Endothelial cell of umbilical vein (primary cell): ENCODE data around the gene IFRD2. TPM values are rescaled to one million over a fixed set of nuclear protein-coding genes. Genes with fewer than 3 reads are reported as not detected.

ENCODE experiments used
- BruUV-seq: library from RNA; stranded (reverse); fragments of 400-500 nt; replicated peaks from 2 replicates; lab custom pipeline; 2021; lab: Mats Ljungman, UMichigan
- CTCF ChIA-PET: fragments of 300-600, 350-600 bp; sonication (Branson Sonifier 250); formaldehyde crosslinking; loops from one replicate; lab custom pipeline; 2021; ENCODE audit warnings: antibody characterized with exemption, inconsistent platforms; lab: Charles Lee
- POLR2A ChIA-PET: fragments of 300-600, 350-600 bp; sonication (Branson Sonifier 250); formaldehyde crosslinking; loops from one replicate; lab custom pipeline; 2021; ENCODE audit warnings: antibody characterized with exemption, inconsistent platforms; lab: Charles Lee
- DNase-seq: peaks from one replicate; pipeline ENCODE4 v3.0.0-alpha.2; 2011; ENCODE audit warnings: low read depth, low spot score
- FAIRE-seq: peaks from 2 replicates; lab custom pipeline; 2011; peaks lifted over from hg19 to GRCh38; lab: Jason Lieb, UNC
- H2AFZ ChIP-seq: 2 replicates; pipeline ENCODE4 v1.6.0; 2012; ENCODE audit warnings: low read depth, low read length, control low read depth, inconsistent platforms
- H3K27ac ChIP-seq: 2 replicates; pipeline ENCODE4 v1.5.1; 2011; ENCODE audit warnings: low read depth, mild to moderate bottlenecking, control low read depth, low read length, moderate library complexity; ENCODE audit not compliant: insufficient read depth
- H3K27me3 ChIP-seq, 2 experiments: 2 replicates each; pipeline versions ENCODE4 v1.6.0 to v1.6.1; 2011; ENCODE audit warnings: low read length in 2 of 2, mixed read lengths in 1 of 2; ENCODE audit not compliant: control insufficient read depth in 2 of 2, insufficient read depth in 2 of 2
- H3K36me3 ChIP-seq, 2 experiments: 2 replicates in 1 of 2; 3 replicates in 1 of 2; pipeline ENCODE4 v1.5.1; 2011; ENCODE audit warnings: low read length in 2 of 2, mild to moderate bottlenecking in 1 of 2, moderate library complexity in 1 of 2; ENCODE audit not compliant: control insufficient read depth in 2 of 2, insufficient read depth in 2 of 2; ENCODE audit errors: extremely low read depth in 1 of 2
- H3K4me1 ChIP-seq: 3 replicates; pipeline ENCODE4 v1.5.1; 2011; ENCODE audit warnings: mild to moderate bottlenecking, low read length; ENCODE audit not compliant: control insufficient read depth, insufficient read depth; ENCODE audit errors: extremely low read depth
- H3K4me2 ChIP-seq: 2 replicates; pipeline ENCODE4 v1.6.1; 2011; ENCODE audit warnings: low read length, control low read depth, mixed read lengths; ENCODE audit not compliant: insufficient read depth
- H3K4me3 ChIP-seq, 3 experiments: fragments of 200-600 bp in 1 of 3; sonication (generic), shearing (Covaris generic) in 1 of 3; replicated peaks in 1 of 3; 2 replicates each; pipeline ENCODE4 v1.5.1; 2011 to 2016; ENCODE audit warnings: control low read depth in 3 of 3, low read length in 3 of 3, mild to moderate bottlenecking in 2 of 3, inconsistent platforms in 1 of 3, low read depth in 1 of 3, moderate library complexity in 1 of 3; ENCODE audit not compliant: insufficient read depth in 1 of 3
- H3K79me2 ChIP-seq: 2 replicates; pipeline ENCODE4 v1.6.0; 2012; ENCODE audit warnings: low read length, inconsistent platforms; ENCODE audit not compliant: control insufficient read depth, insufficient read depth
- H3K9ac ChIP-seq: replicated peaks from 2 replicates; pipeline ENCODE3; 2011; ENCODE audit warnings: low read length, control low read depth; ENCODE audit not compliant: insufficient read depth; ENCODE audit errors: extremely low read depth
- H3K9me1 ChIP-seq: replicated peaks from 3 replicates; pipeline ENCODE4 v1.6.0; 2011; ENCODE audit warnings: mild to moderate bottlenecking, low read length; ENCODE audit not compliant: control insufficient read depth, insufficient read depth; ENCODE audit errors: extremely low read depth
- H3K9me3 ChIP-seq: replicated peaks from 2 replicates; pipeline ENCODE4 v1.5.1; 2012; ENCODE audit warnings: low read length, inconsistent platforms; ENCODE audit not compliant: control insufficient read depth, insufficient read depth
- H4K20me1 ChIP-seq: replicated peaks from 2 replicates; pipeline ENCODE3; 2011; ENCODE audit warnings: mild to moderate bottlenecking, low read length; ENCODE audit not compliant: control insufficient read depth, insufficient read depth; ENCODE audit errors: extremely low read depth
- CTCF ChIP-seq, 2 donors: IDR thresholded peaks; 1 replicate in 1 of 2; 2 replicates in 1 of 2; pipeline ENCODE4 v1.5.1; 2011; ENCODE audit warnings: low read length in 2 of 2, mild to moderate bottlenecking in 2 of 2, moderate library complexity in 2 of 2, control low read depth in 1 of 2, inconsistent platforms in 1 of 2, low read depth in 1 of 2; ENCODE audit not compliant: insufficient read depth in 1 of 2; ENCODE audit errors: extremely low read depth in 1 of 2
- EZH2 ChIP-seq: IDR thresholded peaks from 2 replicates; pipeline ENCODE4 v1.6.1; 2012; ENCODE audit warnings: borderline replicate concordance, low read depth, mild to moderate bottlenecking, moderate library complexity, low read length, inconsistent platforms; ENCODE audit not compliant: severe bottlenecking
- FOS ChIP-seq: IDR thresholded peaks from 2 replicates; pipeline ENCODE4 v1.6.1; 2011; ENCODE audit warnings: mild to moderate bottlenecking, low read length, moderate library complexity, borderline replicate concordance; ENCODE audit not compliant: insufficient read depth
- POLR2A ChIP-seq: IDR thresholded peaks from 2 replicates; pipeline ENCODE4 v1.6.1; 2012; ENCODE audit warnings: low read depth, mild to moderate bottlenecking, control low read depth, low read length
- POLR2AphosphoS5 ChIP-seq: IDR thresholded peaks from 2 replicates; pipeline ENCODE4 v1.6.1; 2012; ENCODE audit warnings: low read depth, mild to moderate bottlenecking, control low read depth, low read length, moderate library complexity; ENCODE audit not compliant: insufficient read depth
- dilution Hi-C: fragments of 300-500 bp; cut with MboI; formaldehyde crosslinking; loops from one replicate; pipeline ENCODE4 v1.15.0; 2019; ENCODE audit warnings: low sequenced_read_pairs; ENCODE audit not compliant: extremely low pct_ligation_motif_present
- intact Hi-C: fragments of 100-400 bp; cut with micrococcal nuclease; formaldehyde crosslinking; loops from one replicate; pipeline ENCODE4 v1.10.0; 2022
- polyA plus RNA-seq, 4 experiments: library from polyadenylated mRNA; depleted of rRNA in 3 of 4; stranded (reverse) in 3 of 4; unstranded in 1 of 4; fragments of >200 nt; gene quantifications; 2 replicates each; pipeline versions ENCODE4 v1.2.1 to v1.2.3, GENCODE V29; 2011 to 2012; ENCODE audit warnings: missing spikeins in 1 of 4
- total RNA-seq: library from RNA; stranded (reverse); gene quantifications from 2 replicates; pipeline ENCODE4 v1.2.3, GENCODE V29; 2021

Gene IFRD2
- total and polyA plus RNA-seq, 2 donors (not counting 3 experiments of a cell fraction or from before 2014, with no cell fraction given): 99.4 to 111 TPM

GRCh38 chr3:50316657-50317242 is 24.5 kb upstream of the IFRD2 start:
- no peak overlapping the region for H3K9ac ChIP-seq
- H2AFZ ChIP-seq: no peak overlapping the region
- no TSS peak for BruUV-seq
- H3K9me3 ChIP-seq: no peaks in the 10 kb centered on the region
- POLR2A ChIA-PET: interaction anchor here (0.7 kb wide), 1 partner anchor 17 kb away, joined by 3 read pairs; the partner anchor contains the start of genes HYAL3 and NAA80
- H3K27me3 ChIP-seq: no peaks in the 10 kb centered on the region
- peak; percentile 33 for TF ChIP-seq FOS
- TF ChIP-seq CTCF (IDR thresholded peaks at IDR 0.05; ENCODE audit: extremely low read depth in 1 of 2, insufficient read depth in 1 of 2, low read depth in 1 of 2, low read length in 2 of 2): no peak
- peaks cover 17 to 47% of the 10 kb centered on the region in 2 experiments for H3K36me3 ChIP-seq
- H3K4me2 ChIP-seq: no peak overlapping the region
- peak; percentile 94 for FAIRE-seq
- peaks cover 49% of the 10 kb centered on the region for H3K79me2 ChIP-seq
- no peaks in the 10 kb centered on the region for H3K9me1 ChIP-seq
- peak; percentile 41 for DNase-seq
- intact Hi-C loops: no loop called here
- no peaks in the 10 kb centered on the region for H4K20me1 ChIP-seq
- peaks cover 45% of the 10 kb centered on the region for H3K4me1 ChIP-seq
- dilution Hi-C loops: no loop called here
- H3K27ac ChIP-seq: no peak overlapping the region
- H3K4me3 ChIP-seq: no peak overlapping the region
- CTCF ChIA-PET: interaction anchor here (0.8 to 1.6 kb wide), 2 partner anchors 11 to 17 kb away, joined by 4 to 6 read pairs; partner anchors contain the start of genes HYAL3 and NAA80

GRCh38 chr3:50314816-50315215 is 22.6 kb upstream of the IFRD2 start:
- H3K4me3 ChIP-seq: no peak overlapping the region
- H3K9me1 ChIP-seq: no peaks in the 10 kb centered on the region
- H3K79me2 ChIP-seq: peaks cover 35% of the 10 kb centered on the region
- ChIA-PET POLR2A (interaction anchor here (0.6 kb wide), 1 partner anchor 9 kb away, joined by 4 read pairs; no protein-coding TSS in a partner anchor), CTCF (interaction anchor here (1.8 to 2.2 kb wide), 2 partner anchors 9 to 10 kb away, joined by 5 to 19 read pairs; no protein-coding TSS in a partner anchor)
- peaks cover 17 to 43% of the 10 kb centered on the region in 2 experiments for H3K36me3 ChIP-seq
- peaks cover 36% of the 10 kb centered on the region for H3K4me1 ChIP-seq
- H3K9ac ChIP-seq: no peak overlapping the region
- no peak overlapping the region for H3K27ac ChIP-seq
- FAIRE-seq: no peak
- dilution Hi-C loops (no loop called here), intact Hi-C loops (no loop called here)
- peak; percentile 85 for TF ChIP-seq POLR2A
- TF ChIP-seq POLR2AphosphoS5: peak; percentile 74
- TF ChIP-seq CTCF (IDR thresholded peaks at IDR 0.05; ENCODE audit: extremely low read depth in 1 of 2, insufficient read depth in 1 of 2, low read depth in 1 of 2, low read length in 2 of 2): no peak
- no peak for TF ChIP-seq EZH2
- no TSS peak for BruUV-seq
- no peak for DNase-seq
- H3K27me3 ChIP-seq: no peaks in the 10 kb centered on the region
- no peaks in the 10 kb centered on the region for H4K20me1 ChIP-seq
- H3K4me2 ChIP-seq: no peak overlapping the region
- H2AFZ ChIP-seq: no peak overlapping the region
- H3K9me3 ChIP-seq: no peaks in the 10 kb centered on the region
